Central memory CD4-positive, alpha-beta T cell (primary cell): ENCODE results near the gene COL5A1.

ENCODE experiments used
- DNase-seq: peaks from one replicate; pipeline ENCODE4 v3.0.0; 2022

The COL5A1 gene

DNA sequence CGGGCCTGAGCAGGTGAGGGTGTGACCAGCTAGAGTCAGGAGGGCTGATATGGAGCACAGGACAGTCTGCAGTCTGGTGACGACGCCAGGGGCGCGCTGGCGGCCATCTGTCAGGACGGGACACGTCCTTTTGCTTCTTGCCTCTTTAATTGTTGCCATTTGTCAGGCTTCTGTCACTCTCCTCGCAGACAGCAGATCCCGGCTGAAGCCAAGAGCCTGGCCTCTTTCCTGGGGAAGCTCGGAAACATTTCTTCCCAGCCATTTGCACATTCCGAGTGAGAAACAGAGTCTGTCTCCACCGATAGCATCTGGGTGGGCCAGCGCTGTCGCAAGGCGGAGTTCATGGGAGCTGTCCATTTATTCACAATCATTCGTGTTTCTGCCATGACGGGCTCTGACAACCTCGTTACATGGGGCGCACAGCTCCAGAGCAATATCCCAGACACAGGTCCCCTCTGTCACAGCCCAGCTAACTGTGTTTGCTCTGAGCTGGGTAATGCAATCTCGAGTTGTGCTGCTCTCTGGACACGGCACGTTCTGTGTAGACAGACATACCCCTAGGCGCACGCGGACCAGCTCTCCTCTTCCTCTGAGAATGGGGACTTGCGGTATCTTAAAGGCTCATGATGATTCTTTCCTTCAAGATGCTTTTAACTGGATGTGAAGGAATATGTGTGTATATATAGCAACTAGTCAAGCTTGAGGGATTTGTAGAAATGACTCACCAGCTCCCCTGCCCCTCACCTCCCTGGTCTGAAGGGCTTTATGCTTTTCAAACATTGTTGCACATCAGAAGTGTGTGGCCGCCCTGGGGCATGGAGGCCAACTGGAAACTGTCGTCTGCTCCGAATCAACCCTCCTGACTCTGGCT lies 133.7 kb downstream of the COL5A1 start:
- no peak for DNase-seq

DNA sequence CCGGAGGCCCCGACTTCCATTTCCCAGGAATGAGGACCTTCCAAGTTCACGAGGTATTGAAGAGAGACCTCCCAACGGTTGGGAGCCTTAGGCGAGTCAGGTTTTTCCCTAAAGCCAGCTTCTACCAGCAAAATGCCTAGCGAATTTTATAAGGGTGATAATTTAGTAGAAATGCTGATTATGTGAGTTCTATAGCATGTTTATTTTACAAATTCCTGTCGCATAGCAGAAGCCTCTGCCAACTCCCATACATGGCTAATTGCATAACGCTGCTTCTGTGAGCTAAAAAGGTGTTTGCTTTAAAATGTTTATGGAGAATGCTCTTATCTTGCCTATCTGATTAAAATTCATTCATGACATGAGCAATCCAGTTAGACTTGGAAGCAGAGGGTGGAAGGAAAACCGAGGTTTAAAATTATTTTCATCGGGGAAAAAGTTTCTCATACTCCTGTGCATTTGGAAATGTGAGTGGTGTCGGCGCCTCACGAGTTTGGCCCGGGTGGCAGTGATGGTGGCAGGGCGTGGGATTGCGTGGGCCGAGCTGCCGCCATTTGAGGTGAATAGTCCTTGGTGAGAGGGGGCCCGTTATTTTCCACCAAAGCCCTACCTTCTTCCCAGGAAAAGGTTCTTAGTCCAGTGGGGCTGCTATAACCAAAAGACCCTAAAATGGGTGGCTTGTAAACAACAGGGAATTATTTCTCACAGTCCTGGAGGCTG lies 134.6 kb downstream of the COL5A1 start:
- DNase-seq: no peak

DNA sequence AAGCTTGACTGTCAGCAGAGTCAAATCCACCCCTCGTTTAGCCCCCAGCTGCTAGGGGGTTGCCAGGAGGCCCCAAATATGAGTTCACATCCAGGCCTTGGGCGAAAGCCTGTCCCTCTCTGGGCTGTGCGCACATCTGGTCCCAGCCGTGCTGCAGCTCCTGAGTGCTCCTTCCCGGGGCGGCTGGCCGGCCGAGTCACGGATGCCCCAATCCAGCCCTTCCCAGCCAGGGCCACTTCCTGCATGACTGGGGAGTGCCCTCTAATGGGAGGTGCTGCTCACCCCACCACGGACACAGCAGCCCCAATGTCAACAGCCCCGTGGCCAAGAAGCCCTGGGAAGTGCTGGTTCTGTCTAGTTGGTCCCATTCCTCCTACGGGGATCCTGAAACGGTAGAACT lies 135.6 kb downstream of the COL5A1 start:
- DNase-seq: no peak

DNA sequence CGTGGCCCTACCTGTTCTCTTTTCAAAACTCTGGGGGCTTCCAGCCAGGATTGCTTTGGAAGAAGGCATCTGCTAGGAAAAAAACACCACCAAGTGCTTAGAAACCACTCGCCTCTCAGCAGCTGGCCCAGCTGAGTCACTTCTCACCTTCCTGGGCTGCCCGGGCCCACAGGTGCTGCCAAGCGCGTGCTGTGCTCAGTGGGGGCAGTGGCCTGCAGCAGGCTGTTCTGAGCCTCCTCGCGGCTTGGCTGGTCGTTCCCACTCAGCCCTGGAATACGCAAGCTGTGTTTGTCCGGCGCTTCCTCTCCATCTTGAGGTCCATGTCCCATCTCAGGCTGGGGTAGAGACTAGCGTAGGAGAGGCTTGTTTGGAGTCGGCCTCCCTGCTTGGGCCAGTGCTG lies 136.6 kb downstream of the COL5A1 start:
- no peak for DNase-seq

DNA sequence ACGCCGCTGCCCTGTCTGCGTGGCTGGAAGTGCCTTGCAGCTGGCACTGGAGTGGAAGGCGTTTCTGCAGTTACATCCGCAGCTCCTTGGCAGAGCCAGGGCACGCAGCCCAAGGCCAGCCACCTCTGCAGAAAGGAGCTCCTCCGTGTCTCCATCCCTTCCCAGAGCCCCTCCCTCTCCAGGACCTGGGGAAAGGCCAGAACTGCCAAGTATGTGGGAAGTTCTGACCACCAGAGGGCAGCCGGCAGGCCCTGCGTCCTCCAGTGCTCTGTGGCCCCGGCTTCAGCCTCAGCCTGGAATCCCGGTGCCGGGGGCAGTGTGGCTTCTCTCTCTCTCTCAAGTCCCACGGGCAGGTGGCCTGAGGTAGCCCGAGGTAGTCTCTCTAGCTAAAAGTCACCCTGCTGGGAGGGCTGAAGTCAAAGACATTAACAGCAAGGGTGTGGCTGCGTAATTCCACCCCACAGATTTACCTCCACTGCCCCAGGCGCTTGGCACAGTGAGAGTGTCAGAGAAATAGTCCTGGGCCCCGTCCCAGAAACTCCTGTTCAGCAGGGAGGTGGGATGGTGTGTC lies 137.3 kb downstream of the COL5A1 start:
- DNase-seq: no peak

DNA sequence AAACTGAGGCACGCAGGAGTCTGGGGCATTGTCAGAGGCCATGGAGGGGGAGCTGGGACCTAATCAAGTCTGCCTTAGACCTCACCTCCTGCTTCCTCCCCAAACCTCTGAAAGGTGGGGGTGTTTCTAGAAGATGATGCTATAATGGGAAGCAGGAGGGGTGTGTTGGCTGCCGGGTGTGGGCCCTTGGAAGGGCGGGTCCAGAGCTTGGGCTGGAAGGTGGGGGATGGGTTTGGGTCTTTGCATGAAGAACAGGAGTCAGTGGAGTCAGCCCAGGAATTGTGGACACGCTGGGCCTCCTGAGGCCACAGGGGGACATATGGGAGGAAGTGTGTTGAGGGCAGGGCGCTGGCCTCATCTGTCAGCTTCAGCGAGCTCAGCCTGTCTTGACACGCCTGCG lies 138.0 kb downstream of the COL5A1 start:
- no peak for DNase-seq

DNA sequence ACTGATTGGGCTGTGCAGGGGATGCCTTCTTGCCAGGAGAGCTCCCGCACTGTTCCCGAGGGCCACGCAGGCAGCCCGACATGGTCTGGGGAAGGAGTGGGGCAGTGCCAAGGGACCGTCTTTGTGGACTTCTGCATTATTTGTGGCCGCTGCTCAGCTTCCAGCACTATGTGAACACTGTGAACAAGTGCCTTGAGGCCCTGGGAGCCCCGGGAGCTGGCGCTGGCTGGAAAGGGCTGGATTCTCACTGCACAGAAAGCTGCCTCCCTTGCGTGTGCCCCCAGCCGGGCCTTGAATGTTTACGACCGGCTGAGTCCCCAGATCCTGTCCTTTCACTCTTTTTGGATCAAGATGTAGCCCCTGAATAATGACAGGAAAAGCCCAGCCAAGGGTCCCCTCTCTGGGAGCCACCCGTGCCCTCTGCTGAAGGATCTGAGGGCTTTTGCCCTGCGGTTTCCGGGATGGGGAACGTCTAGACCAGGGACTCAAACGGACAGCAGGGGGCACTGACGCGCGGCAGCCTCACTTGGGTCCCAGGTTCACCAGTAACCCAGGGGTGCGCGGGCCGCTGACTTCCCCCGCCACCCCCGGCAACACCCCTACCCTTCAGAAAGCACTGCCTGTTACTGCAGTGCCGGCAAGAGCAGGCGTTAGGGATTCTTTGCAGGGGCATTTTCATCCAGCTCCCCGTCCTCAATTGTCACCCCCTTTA lies 140.1 kb downstream of the COL5A1 start:
- no peak for DNase-seq

DNA sequence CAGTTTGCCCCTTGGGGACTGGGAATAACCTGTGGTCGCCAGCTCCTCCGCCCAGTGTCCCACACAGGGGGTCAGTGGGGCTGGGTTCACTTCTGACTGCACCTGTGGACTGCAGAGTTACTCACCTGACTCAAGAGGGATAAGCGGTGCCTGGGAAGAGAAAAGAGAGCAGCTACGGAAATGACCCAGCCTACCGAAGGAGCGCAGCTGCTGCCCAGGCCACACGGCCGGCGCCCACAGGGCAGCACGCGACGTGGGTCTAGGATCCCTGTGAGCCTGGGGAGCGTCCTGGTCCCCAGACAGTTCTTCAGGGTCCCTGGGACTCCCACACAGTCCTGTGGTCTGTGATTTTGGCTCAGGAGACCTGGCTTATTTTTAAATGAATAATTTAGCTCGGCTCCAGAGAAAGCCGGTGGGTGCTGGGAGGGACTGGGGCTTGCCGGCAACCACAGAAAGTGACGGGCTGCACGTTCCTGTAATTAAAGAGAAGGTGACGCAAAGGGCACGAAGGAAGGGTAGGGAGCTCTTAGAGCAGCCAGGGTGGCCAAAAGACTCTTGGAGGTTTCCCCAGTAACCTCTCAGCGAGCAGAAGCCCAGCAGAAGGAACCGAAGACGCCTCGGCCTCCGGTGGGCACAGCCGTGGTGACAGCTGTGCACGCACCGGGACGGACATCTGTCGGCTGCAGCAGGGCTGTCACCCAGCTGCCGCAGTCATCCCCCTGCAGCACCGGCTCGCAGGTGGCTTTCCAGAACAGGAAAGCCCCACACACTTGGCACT lies 141.5 kb downstream of the COL5A1 start:
- no peak for DNase-seq

DNA sequence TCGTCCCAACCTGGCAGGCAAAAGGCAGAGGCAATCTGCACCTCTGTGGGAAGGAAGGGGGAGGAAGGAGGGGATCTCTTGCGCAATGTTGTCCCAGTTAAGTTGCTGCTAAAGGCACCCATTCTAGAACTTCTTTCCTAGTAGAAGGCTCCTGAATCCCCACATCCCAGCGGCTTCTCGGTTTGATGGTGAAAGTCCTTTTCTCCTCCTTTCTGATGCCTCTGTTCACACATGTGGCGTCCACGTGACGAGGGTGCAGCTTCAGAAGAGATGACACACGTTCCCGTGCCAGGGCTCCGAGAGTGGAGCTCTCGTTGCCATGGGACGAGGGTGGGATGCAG lies 142.1 kb downstream of the COL5A1 start:
- no peak for DNase-seq

DNA sequence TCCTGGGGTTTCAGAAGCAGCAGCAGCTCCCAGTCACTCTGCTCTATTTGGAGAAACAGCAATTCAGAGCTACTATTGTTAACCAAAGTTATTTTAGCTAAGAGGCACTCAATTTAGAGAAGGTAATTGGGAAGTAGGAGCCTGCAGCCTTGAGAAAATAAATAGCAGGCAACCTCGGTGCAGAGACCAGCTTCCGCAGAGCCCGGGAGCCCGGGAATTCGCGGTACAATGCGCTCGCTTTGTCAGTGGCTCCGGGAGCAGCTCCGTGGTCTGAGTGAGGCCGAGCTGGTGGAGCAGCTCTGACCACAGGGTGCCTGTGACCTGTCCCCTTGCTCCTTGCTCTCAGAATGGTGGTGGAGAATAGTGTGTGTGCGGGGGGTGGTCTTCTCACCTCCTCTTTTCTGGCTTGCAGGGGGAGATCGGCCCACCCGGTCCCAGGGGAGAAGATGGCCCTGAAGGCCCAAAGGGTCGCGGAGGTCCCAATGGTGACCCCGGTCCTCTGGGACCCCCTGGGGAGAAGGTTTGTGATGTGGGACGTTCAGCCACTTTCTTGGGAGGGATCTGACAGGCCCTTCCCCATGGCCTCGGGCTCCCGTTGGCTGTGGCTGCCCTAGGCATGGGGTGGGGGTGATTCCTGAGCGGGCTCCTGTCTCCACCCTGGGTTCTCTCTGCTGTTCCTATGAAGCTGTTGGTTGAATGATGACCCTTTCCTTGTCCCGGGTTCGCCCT lies 143.1 kb downstream of the COL5A1 start:
- no peak for DNase-seq

DNA sequence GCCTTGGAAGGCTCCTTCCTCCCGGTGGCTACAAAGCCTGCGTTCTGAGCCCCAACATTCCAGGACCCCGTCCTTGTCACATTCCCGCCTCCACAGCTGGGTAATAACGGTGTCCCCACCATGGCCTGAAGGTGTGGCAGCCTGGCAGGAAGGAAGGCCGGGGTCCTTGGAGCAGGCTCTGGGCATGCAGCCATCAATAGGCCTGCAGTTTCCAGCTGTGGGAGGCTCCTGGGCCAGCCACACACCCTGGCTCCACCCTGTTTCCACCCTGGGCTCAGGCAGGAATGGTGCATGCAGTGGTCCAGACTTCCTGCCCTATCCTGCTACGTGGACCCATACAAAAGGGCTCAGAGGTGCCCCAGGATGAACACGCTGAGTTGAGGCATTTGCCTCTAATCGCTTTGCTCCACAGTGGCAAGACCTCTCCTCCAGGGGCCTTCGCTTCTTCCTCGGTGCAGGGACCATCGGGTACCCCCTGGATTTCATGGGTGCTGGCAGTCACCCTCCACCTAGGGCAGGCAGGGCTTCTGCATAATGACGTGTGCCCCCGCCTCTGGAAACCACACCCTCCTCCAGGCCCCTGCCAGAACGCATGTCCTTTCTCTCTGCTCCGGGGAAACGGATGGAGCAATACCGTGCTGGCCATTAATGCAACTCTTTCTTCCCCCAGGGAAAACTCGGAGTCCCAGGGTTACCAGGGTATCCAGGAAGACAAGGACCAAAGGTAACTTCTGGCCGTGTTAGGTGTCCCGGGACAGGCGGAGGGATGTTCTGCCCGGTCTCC lies 143.9 kb downstream of the COL5A1 start:
- no peak for DNase-seq

DNA sequence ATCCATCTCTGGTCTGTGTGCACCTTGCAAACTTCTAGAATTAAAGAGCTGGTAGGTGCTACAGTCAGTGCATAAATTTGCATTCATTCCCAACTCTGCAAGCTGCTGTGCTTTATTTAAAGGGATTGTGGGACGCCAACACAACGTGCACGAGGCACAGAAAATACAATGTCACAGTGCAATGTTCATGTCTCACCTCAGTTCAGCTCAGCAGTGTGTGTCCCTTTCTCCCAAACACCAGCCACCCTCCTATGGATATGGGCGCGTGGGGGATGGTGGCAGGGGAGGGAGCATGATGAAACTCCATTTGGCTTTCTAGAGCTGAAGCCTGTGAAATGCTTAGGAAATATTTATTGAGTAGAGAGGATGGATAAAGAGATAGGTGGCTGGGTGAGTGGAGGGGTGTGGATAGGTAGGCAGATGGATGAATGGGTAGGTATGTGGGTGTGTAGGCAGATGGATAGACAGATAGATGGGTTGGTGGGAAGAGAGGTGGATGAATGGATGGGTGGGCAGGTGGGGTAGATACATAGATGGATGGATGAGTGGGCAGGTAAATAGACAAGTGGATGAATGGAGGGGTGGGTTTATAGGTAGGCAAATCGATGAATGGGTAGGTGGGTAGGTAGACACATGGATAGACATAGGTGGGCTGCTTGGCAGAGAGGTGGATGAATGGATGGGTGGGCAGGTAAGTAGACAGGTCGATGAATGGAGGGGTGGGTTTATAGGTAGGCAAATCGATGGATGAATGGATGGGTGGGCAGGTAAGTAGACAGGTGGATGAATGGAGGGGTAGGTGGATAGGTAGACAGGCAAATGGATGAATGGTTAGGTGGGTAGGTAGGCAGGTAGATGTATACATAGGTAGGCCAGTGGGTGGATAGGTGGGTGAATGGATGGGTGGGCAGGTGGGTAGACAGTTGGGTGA lies 146.3 kb downstream of the COL5A1 start:
- no peak for DNase-seq

DNA sequence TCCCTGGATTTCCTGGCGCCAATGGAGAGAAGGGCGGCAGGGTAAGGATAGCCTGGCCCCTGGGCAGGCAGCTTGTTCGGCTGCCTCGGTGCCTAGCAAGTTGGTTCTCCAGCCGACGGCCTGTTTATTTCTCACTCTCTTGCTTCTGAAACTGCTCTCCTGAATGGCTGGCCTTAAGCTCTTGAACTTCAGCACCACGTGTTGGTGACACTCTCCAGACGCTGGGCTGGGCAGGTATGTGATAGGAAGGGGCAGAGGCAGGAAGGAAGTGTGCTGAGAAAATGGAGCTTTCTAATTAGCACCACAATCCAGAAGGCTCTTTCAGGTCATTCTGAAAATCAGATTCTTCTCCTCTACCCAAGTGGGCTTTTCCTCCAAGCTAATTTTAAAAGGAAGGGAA lies 147.6 kb downstream of the COL5A1 start:
- no peak for DNase-seq

DNA sequence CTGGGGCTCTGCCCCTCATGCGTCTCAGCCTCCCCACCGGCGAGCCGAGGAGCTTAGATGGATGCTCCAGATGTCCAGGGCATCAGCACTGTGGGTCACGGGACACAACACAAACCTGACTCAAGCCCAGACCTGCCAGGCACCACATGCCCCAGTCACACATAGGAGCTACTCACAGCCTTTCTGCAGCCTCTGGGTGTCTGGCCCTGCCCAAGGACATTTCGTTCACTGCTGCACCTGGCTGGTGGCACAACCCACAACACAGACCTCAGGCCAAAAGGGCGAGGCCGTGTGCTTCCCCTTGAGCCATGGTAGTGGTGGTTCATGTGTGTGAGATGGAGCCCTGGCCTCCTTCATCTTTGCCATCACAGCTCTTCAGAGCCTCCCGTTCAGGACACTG lies 149.4 kb downstream of the COL5A1 start:
- no peak for DNase-seq

DNA sequence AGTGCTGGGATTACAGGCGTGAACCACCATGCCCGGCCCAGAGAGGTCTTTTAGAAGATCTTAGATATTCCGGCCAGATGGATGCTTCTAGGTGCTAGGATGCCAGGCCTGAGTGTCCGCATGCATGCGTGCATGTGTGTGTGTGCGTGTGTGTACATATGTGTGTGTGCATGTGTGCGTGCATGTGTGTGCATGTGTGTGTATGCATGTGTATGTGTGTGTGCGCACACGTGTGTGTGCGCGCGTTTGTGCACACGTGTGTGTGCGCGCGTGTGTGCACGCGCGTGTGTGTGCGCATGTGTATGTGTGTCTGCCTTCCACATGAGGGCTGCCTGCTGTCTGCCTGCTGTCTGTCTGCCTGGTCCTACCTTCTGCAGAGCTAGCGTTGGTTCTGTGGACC lies 151.0 kb downstream of the COL5A1 start:
- DNase-seq: no peak

DNA sequence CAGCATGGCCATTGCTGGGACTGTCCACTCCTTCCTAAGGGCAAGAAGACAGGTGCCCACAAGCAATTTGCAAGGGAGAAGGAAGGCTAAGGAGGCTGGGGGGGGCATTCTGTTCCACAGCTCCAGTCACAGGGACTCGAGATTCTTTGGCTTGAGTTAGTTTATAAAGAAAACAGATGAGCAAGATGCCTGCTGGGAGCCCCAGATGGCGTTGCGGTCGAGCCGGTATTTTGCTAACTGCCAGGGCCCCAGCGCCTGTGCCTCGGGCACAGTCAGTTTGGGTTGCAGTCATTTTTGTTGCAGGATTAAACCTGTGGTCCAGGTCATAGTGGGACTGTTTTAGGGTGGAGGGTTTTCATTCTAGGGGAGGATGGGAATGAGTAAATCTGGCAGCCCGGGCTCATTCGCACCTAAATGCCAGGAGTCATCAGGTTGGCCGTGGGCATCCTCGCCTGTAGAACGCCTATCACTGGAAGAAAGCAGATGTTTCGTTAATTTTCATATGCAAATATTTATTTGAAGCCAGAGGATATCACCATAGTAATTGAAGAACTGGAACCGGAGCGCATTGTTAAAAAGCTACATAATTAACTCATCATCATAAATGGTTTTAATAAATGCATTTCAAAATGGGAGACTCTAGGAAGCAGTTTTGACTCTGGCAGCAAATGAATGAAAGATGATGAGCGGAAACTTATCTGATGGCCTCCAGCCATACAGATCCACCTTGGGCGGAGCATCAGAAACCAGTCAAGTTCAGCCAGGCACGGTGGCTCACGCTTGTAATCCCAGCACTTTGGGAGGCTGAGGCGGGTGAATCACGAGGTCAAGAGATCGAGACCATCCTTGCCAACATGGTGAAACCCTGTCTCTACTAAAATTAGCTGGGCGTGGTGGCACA lies 151.9 kb downstream of the COL5A1 start:
- DNase-seq: no peak

DNA sequence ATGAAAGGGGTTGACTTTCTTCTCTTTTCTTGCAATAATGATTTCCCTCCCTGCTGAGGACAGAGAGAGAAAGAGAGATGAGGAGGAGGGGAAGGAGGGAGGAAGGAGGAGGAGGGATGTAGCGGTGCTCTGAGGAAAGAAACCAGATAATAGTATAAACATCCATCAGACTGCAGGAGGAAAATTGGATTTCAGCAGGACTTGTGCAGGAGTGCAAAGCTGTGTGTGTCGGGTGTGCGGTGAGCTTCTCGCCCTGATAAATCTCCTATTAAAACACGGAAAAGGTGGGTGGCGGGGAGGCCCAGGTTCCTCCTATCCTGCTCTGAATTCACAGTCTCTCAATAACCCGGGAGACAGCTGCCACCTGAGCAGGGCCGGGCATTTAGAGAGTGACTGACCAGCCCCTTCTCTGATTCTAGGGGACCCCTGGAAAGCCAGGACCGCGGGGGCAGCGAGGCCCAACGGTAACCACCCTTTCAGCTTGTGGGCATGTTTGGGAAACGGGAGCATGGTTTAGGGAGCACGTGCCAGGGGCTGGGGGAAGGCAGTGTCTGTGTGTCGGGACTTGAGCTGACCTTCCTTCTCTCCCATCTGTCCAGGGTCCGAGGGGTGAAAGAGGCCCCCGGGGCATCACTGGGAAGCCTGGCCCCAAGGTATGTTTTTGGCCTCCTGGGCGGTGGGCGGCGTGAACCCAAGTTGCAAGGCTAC lies 153.2 kb downstream of the COL5A1 start:
- DNase-seq: no peak

DNA sequence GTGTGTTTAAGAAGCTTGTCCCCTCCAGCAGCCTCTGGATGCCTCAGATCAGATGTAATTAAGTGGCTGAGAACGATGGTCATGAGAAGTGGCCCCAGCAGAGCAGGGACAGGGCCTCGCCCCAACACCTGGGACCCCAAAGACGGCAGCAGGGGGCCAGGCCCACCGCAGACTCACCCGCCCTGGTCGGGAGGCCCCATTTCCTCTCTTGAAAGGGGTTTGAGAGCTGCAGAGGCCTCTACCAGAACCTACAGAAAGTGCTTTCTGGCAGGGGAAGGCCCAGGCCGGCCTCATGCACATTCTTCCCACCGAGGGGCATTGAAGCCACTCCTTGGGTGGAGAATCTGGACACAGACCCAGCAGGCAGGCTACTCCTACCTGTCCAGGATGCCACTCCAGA lies 153.8 kb downstream of the COL5A1 start:
- DNase-seq: no peak
